WTC11 (cell line): Measurements from ENCODE around the gene ETV3. TPM values are rescaled to one million over a fixed set of nuclear protein-coding genes. Genes with fewer than 3 reads are reported as not detected.

ENCODE experiments used
- ATAC-seq: fragments of 200-7000 bp; cut with Tn5 transposase; 2 replicates; pipeline ENCODE4 v1.10.0; 2021; ENCODE audit warnings: mild to moderate bottlenecking, moderate library complexity
- CTCF ChIA-PET: fragments of 300-600 bp; sonication (Branson Sonifier 250); formaldehyde crosslinking; loops from one replicate; lab custom pipeline; 2021; ENCODE audit warnings: antibody characterized with exemption; lab: Charles Lee
- POLR2A ChIA-PET: fragments of 350-600 bp; sonication (Branson Sonifier 250); formaldehyde crosslinking; loops from one replicate; lab custom pipeline; 2021; ENCODE audit warnings: antibody characterized with exemption; lab: Charles Lee
- DNase-seq: peaks from one replicate; pipeline ENCODE4 v3.0.0; 2021; ENCODE audit warnings: low spot score
- H3K27ac Mint-ChIP-seq: 2 replicates; pipeline ENCODE4 v1.8.0; 2021; ENCODE audit warnings: mixed read lengths
- H3K27me3 Mint-ChIP-seq: 2 replicates; pipeline ENCODE4 v1.8.0; 2021; ENCODE audit warnings: low read depth, mild to moderate bottlenecking, moderate library complexity, mixed read lengths
- H3K36me3 Mint-ChIP-seq: 2 replicates; pipeline ENCODE4 v1.8.0; 2021; ENCODE audit warnings: mixed read lengths
- H3K4me1 Mint-ChIP-seq: 2 replicates; pipeline ENCODE4 v1.8.0; 2022; ENCODE audit warnings: mixed read lengths
- H3K4me3 Mint-ChIP-seq: 2 replicates; pipeline ENCODE4 v1.8.0; 2021; ENCODE audit warnings: mild to moderate bottlenecking, moderate library complexity, mixed read lengths
- H3K9me3 Mint-ChIP-seq: 2 replicates; pipeline ENCODE4 v1.8.0; 2021; ENCODE audit warnings: mixed read lengths
- AFF4 ChIP-seq: sonication (generic); formaldehyde crosslinking; IDR thresholded peaks from 2 replicates; pipeline ENCODE4 v1.8.1; 2023; ENCODE audit warnings: mild to moderate bottlenecking, missing genetic modification reagents, borderline replicate concordance
- ARID4B ChIP-seq: sonication (generic); formaldehyde crosslinking; IDR thresholded peaks from 2 replicates; pipeline ENCODE4 v1.8.0; 2023; ENCODE audit warnings: missing genetic modification reagents, mild to moderate bottlenecking, borderline replicate concordance
- ATF3 ChIP-seq: sonication (generic); formaldehyde crosslinking; conservative IDR thresholded peaks from 2 replicates; pipeline ENCODE4 v1.8.1; 2022; ENCODE audit warnings: mild to moderate bottlenecking, missing genetic modification reagents
- ATF6 ChIP-seq: sonication (generic); formaldehyde crosslinking; IDR thresholded peaks from 2 replicates; pipeline ENCODE4 v1.8.1; 2023; ENCODE audit warnings: mild to moderate bottlenecking, missing genetic modification reagents
- FOXJ3 ChIP-seq: sonication (generic); formaldehyde crosslinking; IDR thresholded peaks from 2 replicates; pipeline ENCODE4 v1.9.0; 2021; ENCODE audit warnings: missing genetic modification reagents, mild to moderate bottlenecking, borderline replicate concordance
- GABPB1 ChIP-seq: sonication (generic); formaldehyde crosslinking; IDR thresholded peaks from 2 replicates; pipeline ENCODE4 v1.8.1; 2023; ENCODE audit warnings: mild to moderate bottlenecking, missing genetic modification reagents
- GRHL2 ChIP-seq: fragments of 250-450 bp; sonication (Bioruptor Pico); IDR thresholded peaks from 2 replicates; pipeline ENCODE4 v1.8.0; 2022; ENCODE audit warnings: mild to moderate bottlenecking, moderate library complexity; ENCODE audit not compliant: insufficient replicate concordance, severe bottlenecking
- IRF2 ChIP-seq: sonication (generic); formaldehyde crosslinking; IDR thresholded peaks from 2 replicates; pipeline ENCODE4 v1.8.0; 2022; ENCODE audit warnings: low read depth, missing genetic modification reagents, borderline replicate concordance
- MYBL2 ChIP-seq: sonication (generic); formaldehyde crosslinking; IDR thresholded peaks from 2 replicates; pipeline ENCODE4 v1.8.1; 2023; ENCODE audit warnings: mild to moderate bottlenecking, moderate library complexity, missing genetic modification reagents
- TCF7 ChIP-seq: sonication (generic); formaldehyde crosslinking; IDR thresholded peaks from 2 replicates; pipeline ENCODE4 v1.8.0; 2022; ENCODE audit warnings: mild to moderate bottlenecking, low read depth, missing genetic modification reagents, moderate library complexity
- ZNF263 ChIP-seq: sonication (generic); formaldehyde crosslinking; IDR thresholded peaks from 2 replicates; pipeline ENCODE4 v1.8.1; 2022; ENCODE audit warnings: low read depth, mild to moderate bottlenecking, moderate library complexity, missing genetic modification reagents
- ZNF396 ChIP-seq: fragments of 250-450 bp; sonication (Bioruptor Pico); IDR thresholded peaks from 2 replicates; pipeline ENCODE4 v1.8.0; 2021; ENCODE audit warnings: mild to moderate bottlenecking, moderate library complexity, borderline replicate concordance
- ZNF512 ChIP-seq: sonication (generic); formaldehyde crosslinking; IDR thresholded peaks from 2 replicates; pipeline ENCODE4 v1.8.1; 2022; ENCODE audit warnings: missing genetic modification reagents, borderline replicate concordance
- total RNA-seq: library from RNA; stranded (reverse); gene quantifications from 3 replicates; pipeline ENCODE4 v1.2.3, GENCODE V29; 2021

Gene ETV3
- total RNA-seq, 1 experiment from 2014 or later, result 26.0 TPM

- ChIA-PET POLR2A (no interaction called here), CTCF (interaction anchor here (9.2 to 9.6 kb wide), 2 partner anchors 16 to 50 kb away, joined by 85 to 114 read pairs; no protein-coding TSS in a partner anchor)
- peaks cover 56% of the 10 kb centered on the region for H3K4me1 Mint-ChIP-seq
- peaks cover 6% of the 10 kb centered on the region for H3K27me3 Mint-ChIP-seq
- peak overlapping the region; percentile 62 for H3K27ac Mint-ChIP-seq
- TF ChIP-seq IRF2 (CRISPR knock-in tag), result no peak
- TF ChIP-seq GRHL2, result no peak
- no peak for TF ChIP-seq GABPB1 (CRISPR knock-in tag)
- no peak for TF ChIP-seq ATF3 (CRISPR knock-in tag)
- no peak for TF ChIP-seq ARID4B (CRISPR knock-in tag)
- TF ChIP-seq ATF6 (CRISPR knock-in tag), result no peak
- TF ChIP-seq ZNF512 (CRISPR knock-in tag), result no peak
- TF ChIP-seq FOXJ3 (CRISPR knock-in tag), result no peak
- TF ChIP-seq TCF7 (CRISPR knock-in tag), result no peak
- peak; percentile 21 for ATAC-seq
- peak overlapping the region; percentile 75 for H3K4me3 Mint-ChIP-seq
- DNase-seq, result no peak
- H3K9me3 Mint-ChIP-seq, result no peaks in the 10 kb centered on the region
- H3K36me3 Mint-ChIP-seq, result peaks cover 9% of the 10 kb centered on the region
Measured at GRCh38 chr1:157140063-157140588, 1.9 kb upstream of the ETV3 start.

GRCh38 chr1:157139052-157139715, 989 bp upstream of the ETV3 start:
- peak overlapping the region; percentile 97 for H3K27ac Mint-ChIP-seq
- H3K4me3 Mint-ChIP-seq, result peak overlapping the region; percentile 75
- no peak for DNase-seq
- peaks cover 6% of the 10 kb centered on the region for H3K27me3 Mint-ChIP-seq
- ATAC-seq, result no peak
- POLR2A ChIA-PET, result interaction anchor here (1.0 to 1.2 kb wide), 2 partner anchors 16 to 17 kb away, joined by 4 to 6 read pairs; no protein-coding TSS in a partner anchor
- no peaks in the 10 kb centered on the region for H3K9me3 Mint-ChIP-seq
- peaks cover 19% of the 10 kb centered on the region for H3K36me3 Mint-ChIP-seq
- CTCF ChIA-PET, result interaction anchor here (0.9 to 9.6 kb wide), 5 partner anchors 17 to 212 kb away, joined by 3 to 114 read pairs (median 6); no protein-coding TSS in a partner anchor
- H3K4me1 Mint-ChIP-seq, result peaks cover 56% of the 10 kb centered on the region
- no peak for TF ChIP-seq ATF3 (CRISPR knock-in tag)
- no peak for TF ChIP-seq ZNF396 (CRISPR knock-in tag)
- no peak for TF ChIP-seq AFF4 (CRISPR knock-in tag)
- no peak for TF ChIP-seq MYBL2 (CRISPR knock-in tag)
- no peak for TF ChIP-seq ARID4B (CRISPR knock-in tag)
- no peak for TF ChIP-seq ZNF263 (CRISPR knock-in tag)
- no peak for TF ChIP-seq GRHL2
